GM21825 (cell line): ENCODE data around the gene MYOM1.

Experiments
- ATAC-seq: cut with Tn5 transposase; IDR thresholded peaks from one replicate; pipeline ENCODE4 v1.9.1; 2021; ENCODE audit warnings: mild to moderate bottlenecking, moderate library complexity; ENCODE audit not compliant: unreplicated experiment

The MYOM1 gene

GRCh38 chr18:3154214-3154613, 65.6 kb downstream of the MYOM1 start:
- no peak for ATAC-seq

GRCh38 chr18:3153107-3153704, 66.6 kb downstream of the MYOM1 start:
- peak; percentile 67 for ATAC-seq

GRCh38 chr18:3152294-3152693, 67.5 kb downstream of the MYOM1 start:
- no peak for ATAC-seq

GRCh38 chr18:3151399-3152264, 68.1 kb downstream of the MYOM1 start:
- ATAC-seq = no peak

GRCh38 chr18:3150688-3151087, 69.1 kb downstream of the MYOM1 start:
- ATAC-seq = no peak

- ATAC-seq = no peak
Observed at GRCh38 chr18:3150274-3150673, 69.5 kb downstream of the MYOM1 start.

- no peak for ATAC-seq
Observed at GRCh38 chr18:3148930-3149535, 70.7 kb downstream of the MYOM1 start.

- ATAC-seq = no peak
Observed at GRCh38 chr18:3147935-3148554, 71.7 kb downstream of the MYOM1 start.

- no peak for ATAC-seq
Observed at GRCh38 chr18:3140986-3141639, 78.7 kb downstream of the MYOM1 start.

- ATAC-seq = no peak
Observed at GRCh38 chr18:3140342-3140741, 79.4 kb downstream of the MYOM1 start.

GRCh38 chr18:3139406-3139805, 80.4 kb downstream of the MYOM1 start:
- no peak for ATAC-seq

- ATAC-seq = no peak
Observed at GRCh38 chr18:3138274-3138975, 81.3 kb downstream of the MYOM1 start.

GRCh38 chr18:3135536-3135935, 84.2 kb downstream of the MYOM1 start:
- ATAC-seq = no peak

- ATAC-seq = no peak
Observed at GRCh38 chr18:3132700-3133099, 87.1 kb downstream of the MYOM1 start.

GRCh38 chr18:3130344-3130743, 89.4 kb downstream of the MYOM1 start:
- ATAC-seq = no peak

GRCh38 chr18:3129053-3129864, 90.5 kb downstream of the MYOM1 start:
- ATAC-seq = peak; percentile 94

- no peak for ATAC-seq
Observed at GRCh38 chr18:3126457-3127097, 93.2 kb downstream of the MYOM1 start.

- ATAC-seq = no peak
Observed at GRCh38 chr18:3124822-3125221, 94.9 kb downstream of the MYOM1 start.

GRCh38 chr18:3122851-3123250, 96.9 kb downstream of the MYOM1 start:
- no peak for ATAC-seq
